Measurements from ENCODE around the gene THBS3. TPM values are rescaled to one million over a fixed set of nuclear protein-coding genes. Genes with fewer than 3 reads are reported as not detected.

Gene THBS3
- total and polyA plus RNA-seq, 8 donors: 30.6 to 51.0 (median 42.8) TPM

- ATAC-seq (peak; percentile 3), DNase-seq (peak in 2 of 4 donors; percentile 31 to 54)
- Histone ChIP-seq H3K27ac (peak overlapping the region; percentile 53 to 79), H3K27me3 (no peaks in the 10 kb centered on the region), H3K9me3 (no peaks in the 10 kb centered on the region), H3K36me3 (no peaks in the 10 kb centered on the region), H3K4me1 (peaks cover 0 to 19% of the 10 kb centered on the region in 2 donors), H3K4me3 (peak overlapping the region; percentile 22 to 32)
- intact Hi-C loops (cut with DNase I): no loop called here
- TF ChIP-seq CTCF (IDR thresholded peaks at IDR 0.05): no peak
Measured at GRCh38 chr1:155187456-155187891, 20.2 kb downstream of the THBS3 start.

GRCh38 chr1:155186794-155187455, 20.8 kb downstream of the THBS3 start:
- ATAC-seq (peak; percentile 3), DNase-seq (peak in 1 of 4 donors; percentile 31)
- Histone ChIP-seq H3K4me3 (peak overlapping the region; percentile 22 to 32), H3K27me3 (no peaks in the 10 kb centered on the region), H3K27ac (peak overlapping the region; percentile 53 to 79), H3K9me3 (no peaks in the 10 kb centered on the region), H3K4me1 (peaks cover 0 to 15% of the 10 kb centered on the region in 2 donors), H3K36me3 (no peaks in the 10 kb centered on the region)
- intact Hi-C loops (cut with DNase I): no loop called here
- no peak for TF ChIP-seq CTCF (IDR thresholded peaks at IDR 0.05)

GRCh38 chr1:155186067-155186793, 21.5 kb downstream of the THBS3 start:
- DNase-seq (peak in 2 of 4 donors; percentile 44 to 77), ATAC-seq (peak; percentile 24)
- peak overlapping the region; percentile 22 to 32 for H3K4me3 ChIP-seq

GRCh38 chr1:155185783-155186066, 22.0 kb downstream of the THBS3 start:
- no peak for TF ChIP-seq CTCF (IDR thresholded peaks at IDR 0.05)
- Histone ChIP-seq H3K36me3 (no peaks in the 10 kb centered on the region), H3K4me1 (peaks cover 0 to 15% of the 10 kb centered on the region in 2 donors), H3K9me3 (no peaks in the 10 kb centered on the region), H3K27me3 (no peaks in the 10 kb centered on the region), H3K27ac (peak overlapping the region in 1 of 2 donors; percentile 65), H3K4me3 (no peak overlapping the region)
- intact Hi-C loops (cut with DNase I): no loop called here
- ATAC-seq (no peak), DNase-seq (no peak)

More at GRCh38 chr1:155186067-155186793, 21.5 kb downstream of the THBS3 start:
- Histone ChIP-seq H3K27ac (peak overlapping the region; percentile 53 to 79), H3K9me3 (no peaks in the 10 kb centered on the region), H3K27me3 (no peaks in the 10 kb centered on the region), H3K4me1 (peaks cover 0 to 15% of the 10 kb centered on the region in 2 donors), H3K36me3 (no peaks in the 10 kb centered on the region)
- intact Hi-C loops (cut with DNase I): no loop called here
- TF ChIP-seq CTCF (IDR thresholded peaks at IDR 0.05): no peak
